HG03457 (cell line): ENCODE measurements around the gene B2M.
"Not testable (repeated sequence)": the region's sequence is repeated elsewhere in the genome, so short reads cannot be mapped to it uniquely, and the experiment has no call there.

Source experiments
- ATAC-seq: cut with Tn5 transposase; IDR thresholded peaks from one replicate; pipeline ENCODE4 v1.9.1; 2021; ENCODE audit warnings: moderate number of reproducible peaks; ENCODE audit not compliant: unreplicated experiment

B2M gene

GRCh38 chr15:44711096-44711742, at the start of gene B2M, which contains the start of gene PATL2:
Gene B2M, plus strand, starts transcription at chr15:44711517. Its CDS starts 30 bp downstream, at chr15:44711547.
Gene PATL2, minus strand, starts transcription at chr15:44711323. Its CDS starts 34,833 bp downstream, at chr15:44676490.
- ATAC-seq: peak; percentile 81

- ATAC-seq: no peak
Observed at GRCh38 chr15:44661576-44661975, 49.7 kb upstream of the B2M start.

DNA sequence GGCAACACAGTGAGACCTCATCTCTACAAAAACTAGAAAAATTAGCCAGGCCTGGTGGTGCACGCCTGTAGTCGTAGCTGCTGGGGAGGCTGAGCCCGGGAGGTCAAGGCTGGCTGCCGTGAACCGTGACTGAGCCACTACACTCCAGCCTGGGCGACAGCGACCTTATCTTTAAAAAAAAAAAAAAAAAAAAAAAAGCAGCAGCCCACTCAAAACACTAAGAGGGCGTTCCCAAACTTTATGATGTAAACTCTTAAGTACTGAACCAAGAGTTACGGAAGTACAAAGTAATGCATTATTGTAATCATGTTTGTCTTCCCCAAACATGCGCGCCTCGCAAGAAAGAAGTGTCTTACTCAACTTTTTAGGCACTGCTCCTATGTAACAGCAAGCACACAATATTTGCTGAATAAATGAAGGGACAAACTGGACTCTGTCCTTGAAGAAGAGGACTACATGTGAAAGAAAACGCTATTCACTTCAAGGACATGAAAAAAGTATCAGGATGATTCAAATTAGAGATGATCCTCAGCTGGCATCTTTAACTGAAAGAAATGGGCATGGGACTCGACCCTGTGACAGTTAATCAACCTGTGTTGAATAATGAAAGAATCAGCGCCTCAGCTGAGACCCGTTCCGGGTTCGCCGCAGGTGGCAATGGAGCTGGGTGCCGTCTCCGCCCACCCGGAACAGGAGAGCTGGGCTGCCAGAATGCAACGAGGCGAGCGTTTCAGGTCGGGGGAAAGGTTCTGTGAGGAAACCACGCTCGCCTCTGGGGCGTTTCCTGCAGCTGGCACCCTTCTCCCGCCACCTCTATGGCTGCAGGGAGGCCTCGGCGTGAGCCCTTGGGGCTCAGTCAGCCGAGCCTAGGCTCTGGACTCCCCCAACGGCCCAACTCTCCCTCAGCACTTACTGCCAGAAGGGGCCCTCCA, 48.6 kb upstream of the B2M start:
- ATAC-seq: peak; percentile 45

- ATAC-seq: peak; percentile 53
Observed at GRCh38 chr15:44663410-44664308, 47.7 kb upstream of the B2M start, which contains the start of gene SPG11. Gene SPG11, minus strand, starts transcription at chr15:44663662. Its CDS starts 15 bp downstream, at chr15:44663647.

DNA sequence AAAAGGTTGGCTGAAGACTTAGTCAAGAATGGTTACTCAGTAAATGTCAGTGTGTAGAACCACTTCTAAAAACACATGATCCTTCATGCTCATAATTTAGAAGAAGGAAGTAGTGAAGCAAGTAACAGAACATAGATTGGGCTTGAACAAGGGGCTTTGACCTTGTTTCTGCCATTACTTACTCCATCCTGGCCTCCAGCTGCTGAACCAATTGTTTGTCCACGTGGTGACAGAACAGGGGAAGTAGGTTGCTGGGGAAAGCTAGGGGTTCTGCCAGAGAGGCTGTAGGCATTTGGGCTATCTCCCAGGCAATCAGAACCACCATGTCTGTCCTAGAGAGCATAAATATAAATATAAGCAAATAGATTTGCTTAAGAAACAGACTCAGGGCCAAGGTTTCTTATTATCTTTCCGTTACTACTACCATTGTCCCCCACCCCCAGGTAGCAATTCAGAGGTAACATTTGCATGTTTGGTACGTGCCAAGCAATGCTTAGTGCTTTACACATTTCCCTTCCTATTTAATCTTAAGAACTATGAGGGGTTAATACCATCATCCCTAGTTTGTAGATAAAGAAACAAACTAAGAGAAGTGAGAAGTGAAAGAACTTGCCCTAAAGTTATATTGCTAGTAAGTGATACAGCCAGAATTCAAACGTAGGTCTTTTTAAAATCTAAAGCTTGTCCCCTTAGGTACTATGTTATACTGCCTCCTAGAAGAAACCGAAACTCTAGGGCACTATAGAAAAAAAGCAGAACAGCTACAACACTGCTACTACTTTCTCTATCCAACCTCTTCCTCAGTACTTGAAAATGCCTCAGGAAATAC, 44.9 kb upstream of the B2M start:
- no peak for ATAC-seq

GRCh38 chr15:44667039-44667360, 44.3 kb upstream of the B2M start:
- ATAC-seq: no peak

DNA sequence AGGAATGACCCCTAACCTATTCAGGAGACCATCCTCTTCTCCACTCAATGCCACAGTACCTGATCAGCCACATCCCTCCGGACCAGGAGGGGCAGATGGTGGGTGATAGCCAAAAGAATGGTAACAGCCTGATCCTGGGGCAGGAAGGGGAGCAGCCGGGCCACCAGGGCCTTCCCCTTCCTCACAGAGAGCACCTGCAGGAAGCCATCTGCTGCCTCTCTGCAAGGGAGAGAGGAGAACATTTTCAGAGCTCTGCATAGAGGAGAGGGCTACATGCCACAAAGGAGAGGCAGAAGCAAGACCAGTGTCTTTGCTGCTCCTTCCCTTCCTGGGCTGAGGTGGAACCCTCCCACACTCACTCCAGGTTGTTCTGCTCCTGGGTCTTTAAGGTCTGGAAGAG, 42.4 kb upstream of the B2M start:
- no peak for ATAC-seq

GRCh38 chr15:44670087-44670950, 41.0 kb upstream of the B2M start:
- no peak for ATAC-seq

DNA sequence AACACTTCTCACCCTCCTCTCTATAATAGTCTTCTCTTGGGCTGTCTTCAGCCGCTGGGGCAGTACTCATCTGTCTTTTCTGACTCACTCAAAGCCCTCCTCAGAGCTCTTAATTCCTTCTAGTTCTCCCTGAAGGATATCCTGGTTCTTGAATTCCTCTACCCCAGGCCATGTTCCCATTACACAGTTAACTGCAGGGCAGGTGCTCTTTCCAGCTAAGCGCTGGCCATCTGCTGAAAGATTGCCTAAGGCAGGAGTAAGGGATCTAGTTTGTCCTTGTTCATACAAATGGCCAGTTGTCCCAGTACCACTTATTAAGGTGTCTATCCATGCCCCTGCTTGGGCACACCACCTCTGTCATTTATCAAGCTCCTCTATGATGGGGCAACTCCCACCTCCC, 37.7 kb upstream of the B2M start:
- no peak for ATAC-seq

DNA sequence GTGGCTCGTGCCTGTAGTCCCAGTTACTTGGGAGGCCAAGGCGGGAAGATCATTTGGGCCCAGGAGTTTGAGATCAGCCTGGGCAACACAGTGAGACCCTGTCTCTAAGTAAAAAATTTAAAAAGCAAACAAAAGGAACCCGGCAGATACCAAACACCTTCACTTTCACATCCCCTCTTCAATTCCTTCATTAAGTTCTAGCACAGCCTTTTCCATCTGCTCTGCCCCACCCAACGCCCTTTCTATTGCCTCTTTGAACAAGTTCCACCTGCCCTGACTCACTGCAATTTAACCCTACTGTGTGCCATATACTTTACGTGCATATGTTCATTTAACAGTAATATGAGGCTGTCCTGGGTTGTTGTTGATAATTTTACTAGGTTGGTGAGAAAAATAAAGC, 35.4 kb upstream of the B2M start:
- no peak for ATAC-seq

DNA sequence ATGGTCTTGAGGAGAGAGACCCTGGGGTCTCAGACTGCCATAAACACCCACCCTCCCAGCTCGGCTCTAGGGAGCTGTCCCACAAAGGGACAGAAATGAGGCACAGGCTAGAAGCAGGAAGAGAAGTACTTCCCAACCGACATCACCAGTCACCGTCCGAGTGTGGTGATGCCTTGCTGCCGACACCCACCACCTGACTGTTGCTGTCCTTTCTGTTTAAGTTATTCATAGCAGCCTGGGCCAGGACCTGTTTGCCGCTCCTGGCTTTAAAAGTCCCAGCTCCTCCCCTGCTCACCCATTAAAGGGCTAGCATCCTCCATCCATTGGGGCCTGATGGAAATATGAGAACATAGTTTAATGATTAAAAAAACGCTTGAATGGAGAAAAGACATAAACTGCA, 34.6 kb upstream of the B2M start:
- no peak for ATAC-seq

- no peak for ATAC-seq
Observed at GRCh38 chr15:44682211-44682610, 29.1 kb upstream of the B2M start.

DNA sequence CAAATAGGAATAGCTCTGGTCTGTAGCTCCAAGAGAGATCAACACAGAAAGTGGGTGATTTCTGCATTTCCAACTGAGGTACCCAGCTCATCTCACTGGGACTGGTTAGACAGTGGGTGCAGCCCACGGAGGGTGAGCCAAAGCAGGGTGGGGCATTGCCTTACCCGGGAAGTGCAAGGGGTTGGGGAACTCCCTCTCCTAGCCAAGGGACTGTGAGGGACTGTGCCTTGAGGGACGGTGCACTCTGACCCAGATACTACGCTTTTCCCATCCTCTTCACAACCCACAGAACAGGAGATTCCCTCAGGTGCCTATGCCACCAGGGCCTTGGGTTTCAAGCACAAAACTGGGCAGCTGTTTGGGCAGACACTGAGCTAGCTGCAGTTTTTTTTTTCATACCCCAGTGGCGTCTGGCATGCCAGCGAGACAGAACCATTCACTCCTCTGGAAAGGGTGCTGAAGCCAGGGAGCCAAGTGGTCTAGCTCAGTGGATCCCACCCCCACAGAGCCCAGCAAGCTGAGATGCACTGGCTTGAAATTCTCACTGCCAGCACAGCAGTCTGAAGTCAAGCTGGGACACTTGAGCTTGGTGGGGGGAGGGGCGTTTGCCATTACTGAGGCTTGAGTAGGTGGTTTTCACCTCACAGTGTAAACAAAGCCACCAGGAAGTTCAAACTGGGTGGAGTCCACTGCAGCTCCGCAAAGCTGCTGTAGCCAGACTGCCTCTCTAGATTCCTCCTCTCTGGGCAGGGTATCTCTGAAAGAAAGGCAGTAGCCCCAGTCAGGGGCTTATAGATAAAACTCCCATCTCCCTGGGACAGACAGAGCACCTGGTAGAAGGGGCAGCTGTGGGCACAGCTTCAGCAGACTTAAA, 28.3 kb upstream of the B2M start:
- ATAC-seq: not testable (repeated sequence)

DNA sequence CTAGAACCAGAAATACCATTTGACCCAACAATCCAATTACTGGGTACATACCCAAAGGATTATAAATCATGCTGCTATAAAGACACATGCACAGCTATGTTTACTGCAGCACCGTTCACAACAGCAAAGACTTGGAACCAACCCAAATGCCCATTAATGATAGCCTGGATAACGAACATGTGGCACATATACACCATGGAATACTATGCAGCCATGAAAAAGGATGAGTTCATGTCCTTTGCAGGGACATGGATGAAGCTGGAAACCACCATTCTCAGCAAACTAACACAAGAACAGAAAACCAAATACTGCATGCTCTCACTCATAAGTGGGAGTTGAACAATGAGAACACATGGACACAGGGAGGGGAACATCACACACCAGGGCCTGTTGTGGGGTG, 22.0 kb upstream of the B2M start:
- not testable (repeated sequence) for ATAC-seq

DNA sequence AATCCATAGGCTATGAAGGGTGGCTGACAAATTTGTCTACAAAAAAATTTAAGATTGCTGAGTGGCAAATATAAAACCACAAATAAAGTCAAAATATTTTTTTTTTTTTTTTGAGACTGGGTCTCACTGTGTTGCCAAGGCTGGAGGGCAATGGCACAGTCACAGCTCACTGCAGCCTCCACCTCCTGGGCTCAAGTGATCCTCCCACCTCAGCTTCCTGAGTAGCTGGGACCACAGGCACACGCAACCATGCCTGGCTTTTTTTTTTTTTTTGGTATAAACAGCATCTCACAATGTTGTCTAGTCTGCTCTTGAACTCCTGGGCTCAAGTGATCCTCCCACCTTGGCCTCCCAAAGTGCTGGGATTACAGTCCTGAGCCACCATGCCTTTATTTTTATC, 21.1 kb upstream of the B2M start:
- not testable (repeated sequence) for ATAC-seq

- ATAC-seq: no peak
Observed at GRCh38 chr15:44692659-44693058, 18.7 kb upstream of the B2M start.

GRCh38 chr15:44694416-44694815, 16.9 kb upstream of the B2M start:
- no peak for ATAC-seq

- ATAC-seq: no peak
Observed at GRCh38 chr15:44695294-44695693, 16.0 kb upstream of the B2M start.
